VCaP (cell line): ENCODE results near the gene DPP3.
A peak's percentile ranks its signal among the peaks of the same experiment; 100 is the strongest.

Experiments used
- H3K27ac ChIP-seq: fragments of 450-650 bp; 2 replicates; pipeline ENCODE4 v1.5.1; 2017
- TF ChIP-seq, protein P1 (sequence below): fragments of 450-650 bp; conservative IDR thresholded peaks from 2 replicates; pipeline ENCODE4 v1.5.1; 2017; ENCODE audit warnings: mild to moderate bottlenecking, moderate library complexity

The DPP3 gene

DNA sequence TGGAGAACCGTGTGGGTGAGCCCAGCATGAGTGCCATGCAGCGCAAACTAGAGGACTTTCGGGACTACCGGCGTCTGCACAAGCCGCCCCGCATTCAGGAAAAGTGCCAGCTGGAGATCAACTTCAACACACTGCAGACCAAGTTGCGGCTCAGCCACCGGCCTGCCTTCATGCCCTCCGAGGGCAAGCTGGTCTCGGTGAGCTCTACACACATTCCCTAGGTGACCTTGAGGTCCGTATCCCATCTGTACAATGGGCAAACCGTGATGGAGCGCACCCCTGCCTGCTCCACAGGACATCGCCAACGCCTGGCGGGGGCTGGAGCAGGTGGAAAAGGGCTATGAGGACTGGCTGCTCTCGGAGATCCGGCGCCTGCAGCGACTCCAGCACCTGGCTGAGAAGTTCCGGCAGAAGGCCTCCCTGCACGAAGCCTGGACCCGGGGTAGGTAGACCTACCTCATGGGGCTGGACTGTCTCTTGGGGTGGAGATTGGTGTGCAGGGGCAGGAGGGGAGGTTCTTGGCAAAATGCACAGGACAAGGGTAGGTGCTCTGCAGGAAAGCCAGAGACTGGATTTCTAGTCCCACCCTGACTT, 77.6 kb downstream of the DPP3 start:
- H3K27ac ChIP-seq: peak overlapping the region; percentile 64
- TF ChIP-seq, protein P1, sequence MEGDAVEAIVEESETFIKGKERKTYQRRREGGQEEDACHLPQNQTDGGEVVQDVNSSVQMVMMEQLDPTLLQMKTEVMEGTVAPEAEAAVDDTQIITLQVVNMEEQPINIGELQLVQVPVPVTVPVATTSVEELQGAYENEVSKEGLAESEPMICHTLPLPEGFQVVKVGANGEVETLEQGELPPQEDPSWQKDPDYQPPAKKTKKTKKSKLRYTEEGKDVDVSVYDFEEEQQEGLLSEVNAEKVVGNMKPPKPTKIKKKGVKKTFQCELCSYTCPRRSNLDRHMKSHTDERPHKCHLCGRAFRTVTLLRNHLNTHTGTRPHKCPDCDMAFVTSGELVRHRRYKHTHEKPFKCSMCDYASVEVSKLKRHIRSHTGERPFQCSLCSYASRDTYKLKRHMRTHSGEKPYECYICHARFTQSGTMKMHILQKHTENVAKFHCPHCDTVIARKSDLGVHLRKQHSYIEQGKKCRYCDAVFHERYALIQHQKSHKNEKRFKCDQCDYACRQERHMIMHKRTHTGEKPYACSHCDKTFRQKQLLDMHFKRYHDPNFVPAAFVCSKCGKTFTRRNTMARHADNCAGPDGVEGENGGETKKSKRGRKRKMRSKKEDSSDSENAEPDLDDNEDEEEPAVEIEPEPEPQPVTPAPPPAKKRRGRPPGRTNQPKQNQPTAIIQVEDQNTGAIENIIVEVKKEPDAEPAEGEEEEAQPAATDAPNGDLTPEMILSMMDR: no peak
